ENCODE data around the gene PHGDH.
"Not testable (repeated sequence)": the region's sequence is repeated elsewhere in the genome, so short reads cannot be mapped to it uniquely, and the experiment has no call there.

The PHGDH gene

GRCh38 chr1:119697598-119697997, 14.1 kb upstream of the PHGDH start:
- no peak for DNase-seq (ENCODE audit: low read depth in 2 of 2)

- DNase-seq (ENCODE audit: low read depth in 2 of 2) = no peak
Observed at GRCh38 chr1:119700326-119700725, 11.4 kb upstream of the PHGDH start.

- no peak for DNase-seq (ENCODE audit: low read depth in 2 of 2)
Observed at GRCh38 chr1:119701659-119702058, 10.1 kb upstream of the PHGDH start.

GRCh38 chr1:119702384-119702783, 9.3 kb upstream of the PHGDH start:
- DNase-seq (ENCODE audit: low read depth in 2 of 2) = no peak

GRCh38 chr1:119703666-119704450, 7.9 kb upstream of the PHGDH start:
- no peak for DNase-seq (ENCODE audit: low read depth in 2 of 2)

- not testable (repeated sequence) for DNase-seq (ENCODE audit: low read depth in 2 of 2)
Observed at GRCh38 chr1:119706599-119706998, 5.1 kb upstream of the PHGDH start.

- DNase-seq (ENCODE audit: low read depth in 2 of 2) = not testable (repeated sequence)
Observed at GRCh38 chr1:119711356-119711803, 354 bp upstream of the PHGDH start.

GRCh38 chr1:119712342-119713038, 756 bp downstream of the PHGDH start:
- no peak for DNase-seq (ENCODE audit: low read depth in 2 of 2)

- DNase-seq (ENCODE audit: low read depth in 2 of 2) = no peak
Observed at GRCh38 chr1:119713039-119713748, 1.5 kb downstream of the PHGDH start.

GRCh38 chr1:119713749-119714456, 2.2 kb downstream of the PHGDH start:
- DNase-seq (ENCODE audit: low read depth in 2 of 2) = no peak

- DNase-seq (ENCODE audit: low read depth in 2 of 2) = no peak
Observed at GRCh38 chr1:119714583-119714982, 2.8 kb downstream of the PHGDH start.

GRCh38 chr1:119715542-119715941, 3.8 kb downstream of the PHGDH start:
- no peak for DNase-seq (ENCODE audit: low read depth in 2 of 2)

GRCh38 chr1:119718409-119718808, 6.7 kb downstream of the PHGDH start:
- DNase-seq (ENCODE audit: low read depth in 2 of 2) = no peak

GRCh38 chr1:119718972-119719371, 7.2 kb downstream of the PHGDH start:
- no peak for DNase-seq (ENCODE audit: low read depth in 2 of 2)

- no peak for DNase-seq (ENCODE audit: low read depth in 2 of 2)
Observed at GRCh38 chr1:119720866-119721440, 9.2 kb downstream of the PHGDH start.

- no peak for DNase-seq (ENCODE audit: low read depth in 2 of 2)
Observed at GRCh38 chr1:119721896-119722295, 10.2 kb downstream of the PHGDH start.

GRCh38 chr1:119724611-119725218, 13.0 kb downstream of the PHGDH start:
- DNase-seq (ENCODE audit: low read depth in 2 of 2) = no peak

GRCh38 chr1:119725626-119726025, 13.9 kb downstream of the PHGDH start:
- DNase-seq (ENCODE audit: low read depth in 2 of 2) = no peak

GRCh38 chr1:119727991-119728390, 16.3 kb downstream of the PHGDH start:
- DNase-seq (ENCODE audit: low read depth in 2 of 2) = no peak

GRCh38 chr1:119729044-119729443, 17.3 kb downstream of the PHGDH start:
- DNase-seq (ENCODE audit: low read depth in 2 of 2) = no peak

- no peak for DNase-seq (ENCODE audit: low read depth in 2 of 2)
Observed at GRCh38 chr1:119731060-119731459, 19.3 kb downstream of the PHGDH start.
